Bronchial epithelial cell (primary cell): Measurements from ENCODE around the gene SERPINA9. TPM values are rescaled to one million over a fixed set of nuclear protein-coding genes. Genes with fewer than 3 reads are reported as not detected.

Experiments
- DNase-seq: peaks from one replicate; pipeline ENCODE4 v3.0.0-alpha.2; 2010; ENCODE audit warnings: low read depth
- FAIRE-seq: peaks from 2 replicates; lab custom pipeline; 2011; peaks lifted over from hg19 to GRCh38; lab: Jason Lieb, UNC
- H3K27me3 ChIP-seq: 2 replicates; pipeline ENCODE4 v1.5.1; 2011; ENCODE audit warnings: low read length; ENCODE audit not compliant: control insufficient read depth, insufficient read depth
- H3K36me3 ChIP-seq: 2 replicates; pipeline ENCODE4 v1.5.1; 2011; ENCODE audit warnings: low read length; ENCODE audit not compliant: control insufficient read depth, insufficient read depth
- H3K4me3 ChIP-seq: 2 replicates; pipeline ENCODE4 v1.5.1; 2011; ENCODE audit warnings: mild to moderate bottlenecking, low read depth, low read length, control low read depth
- total RNA-seq: library from RNA; depleted of rRNA; stranded (reverse); fragments of >200 nt; gene quantifications from 2 replicates; pipeline ENCODE4 v1.2.1, GENCODE V29; 2014
- TF ChIP-seq, protein P1 (sequence below): IDR thresholded peaks from 2 replicates; pipeline ENCODE4 v1.5.1; 2011; ENCODE audit warnings: mild to moderate bottlenecking, moderate library complexity, low read length, control low read depth, inconsistent platforms; ENCODE audit not compliant: insufficient read depth, severe bottlenecking

The SERPINA9 gene
- total RNA-seq, 1 donor from 2014 or later: not detected

DNA sequence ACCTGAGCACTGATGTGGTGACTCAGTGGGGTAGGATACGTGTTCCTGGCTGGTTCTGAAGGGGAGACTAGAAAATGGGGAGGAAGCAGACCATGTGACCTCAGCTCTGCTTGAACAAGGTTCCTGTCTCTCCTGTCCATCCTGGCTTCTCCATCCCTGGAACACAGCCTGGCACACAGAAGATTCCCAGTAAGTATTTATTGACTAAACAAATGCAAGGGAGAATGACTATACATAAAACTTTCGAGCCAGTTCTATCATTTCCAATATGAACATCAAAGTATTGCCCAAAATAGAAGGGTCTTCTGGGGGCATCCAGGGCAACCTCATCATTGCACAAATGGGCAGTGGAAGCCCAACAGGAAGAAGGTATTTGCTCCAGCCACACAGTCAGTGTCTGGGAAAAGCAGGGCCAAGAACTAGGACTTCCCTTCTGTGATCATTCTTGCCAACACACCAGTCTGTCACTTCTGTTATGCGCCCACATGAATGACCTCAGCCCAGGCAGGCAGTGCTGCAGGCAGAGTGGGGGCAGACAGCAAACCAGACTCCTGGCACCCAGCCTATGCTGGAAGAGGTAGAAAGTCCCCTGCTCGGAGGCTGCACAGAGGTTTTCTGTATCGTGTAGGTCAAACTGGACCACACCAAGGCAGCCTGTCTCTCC, 5.6 kb upstream of the SERPINA9 start:
- Histone ChIP-seq H3K36me3 (no peaks in the 10 kb centered on the region), H3K27me3 (no peaks in the 10 kb centered on the region), H3K4me3 (no peak overlapping the region)
- TF ChIP-seq, protein P1, sequence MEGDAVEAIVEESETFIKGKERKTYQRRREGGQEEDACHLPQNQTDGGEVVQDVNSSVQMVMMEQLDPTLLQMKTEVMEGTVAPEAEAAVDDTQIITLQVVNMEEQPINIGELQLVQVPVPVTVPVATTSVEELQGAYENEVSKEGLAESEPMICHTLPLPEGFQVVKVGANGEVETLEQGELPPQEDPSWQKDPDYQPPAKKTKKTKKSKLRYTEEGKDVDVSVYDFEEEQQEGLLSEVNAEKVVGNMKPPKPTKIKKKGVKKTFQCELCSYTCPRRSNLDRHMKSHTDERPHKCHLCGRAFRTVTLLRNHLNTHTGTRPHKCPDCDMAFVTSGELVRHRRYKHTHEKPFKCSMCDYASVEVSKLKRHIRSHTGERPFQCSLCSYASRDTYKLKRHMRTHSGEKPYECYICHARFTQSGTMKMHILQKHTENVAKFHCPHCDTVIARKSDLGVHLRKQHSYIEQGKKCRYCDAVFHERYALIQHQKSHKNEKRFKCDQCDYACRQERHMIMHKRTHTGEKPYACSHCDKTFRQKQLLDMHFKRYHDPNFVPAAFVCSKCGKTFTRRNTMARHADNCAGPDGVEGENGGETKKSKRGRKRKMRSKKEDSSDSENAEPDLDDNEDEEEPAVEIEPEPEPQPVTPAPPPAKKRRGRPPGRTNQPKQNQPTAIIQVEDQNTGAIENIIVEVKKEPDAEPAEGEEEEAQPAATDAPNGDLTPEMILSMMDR: no peak
- FAIRE-seq: no peak
- peak; percentile 69 for DNase-seq

DNA sequence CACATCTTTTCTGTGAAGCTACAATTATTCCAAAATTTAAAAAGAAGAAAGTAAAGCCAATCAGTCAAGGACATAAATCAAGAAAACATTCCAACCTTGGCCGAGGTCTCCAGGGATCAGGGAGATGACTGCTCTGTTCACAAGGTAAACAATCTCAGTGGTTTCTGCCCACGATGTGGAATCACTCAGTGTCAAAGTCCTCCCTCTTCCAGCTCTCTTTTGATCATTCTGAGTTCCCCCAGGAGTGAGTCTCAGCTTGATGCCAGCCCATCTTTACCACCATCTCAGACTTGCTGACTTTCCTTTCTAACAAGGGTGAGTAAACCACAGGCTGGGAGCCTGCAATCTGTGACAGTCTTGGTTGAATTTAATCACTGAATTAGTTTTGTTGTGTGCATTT, 4.8 kb upstream of the SERPINA9 start:
- no peak for DNase-seq
- no peaks in the 10 kb centered on the region for H3K36me3 ChIP-seq
- no peak for FAIRE-seq
- TF ChIP-seq, protein P1: no peak
- H3K27me3 ChIP-seq: no peaks in the 10 kb centered on the region
- H3K4me3 ChIP-seq: no peak overlapping the region

DNA sequence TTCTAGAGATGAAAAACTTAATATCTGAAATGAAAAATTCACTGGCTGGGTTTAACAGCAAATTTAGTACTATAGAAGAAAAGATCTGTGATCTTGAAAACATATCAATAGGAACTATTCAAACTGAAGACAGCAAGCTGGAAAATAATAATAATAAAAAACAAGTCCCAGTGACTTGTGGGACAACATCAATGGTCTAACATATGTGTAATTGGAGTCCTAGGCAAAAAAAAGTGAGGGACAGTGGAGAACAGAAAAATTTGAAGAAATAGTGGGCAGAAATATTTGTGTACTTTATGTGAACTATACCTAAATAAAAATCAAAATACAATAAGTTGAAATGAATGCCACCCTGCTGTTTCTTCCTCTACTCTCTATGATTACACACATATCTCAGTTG, 2.4 kb upstream of the SERPINA9 start:
- H3K36me3 ChIP-seq: no peaks in the 10 kb centered on the region
- DNase-seq: no peak
- TF ChIP-seq, protein P1: no peak
- FAIRE-seq: no peak
- H3K27me3 ChIP-seq: no peaks in the 10 kb centered on the region
- no peak overlapping the region for H3K4me3 ChIP-seq

DNA sequence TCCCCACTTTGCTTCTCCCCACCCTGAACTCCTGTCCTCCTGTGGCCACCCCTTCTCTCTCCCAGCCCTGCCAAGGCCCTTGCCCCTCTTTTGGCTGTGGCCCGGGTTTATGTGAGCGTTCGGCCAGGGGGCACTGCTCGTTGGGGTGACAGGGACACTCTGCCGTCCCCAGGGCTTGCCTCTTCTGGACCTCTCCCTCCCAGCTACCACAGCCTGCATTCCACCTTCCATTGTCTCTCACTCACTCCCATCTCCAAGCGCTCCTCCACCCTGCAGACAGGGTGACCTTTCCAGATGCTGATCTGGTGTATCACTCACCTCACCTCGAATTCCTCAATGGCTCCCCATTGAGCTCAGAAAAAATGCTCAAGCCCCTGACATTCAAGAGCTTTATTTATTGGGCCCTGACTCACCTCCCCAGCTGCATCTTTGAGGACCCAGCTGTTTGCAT, 1.4 kb downstream of the SERPINA9 start:
- no peak overlapping the region for H3K4me3 ChIP-seq
- DNase-seq (peak; percentile 15), FAIRE-seq (no peak)
- H3K36me3 ChIP-seq: no peaks in the 10 kb centered on the region
- TF ChIP-seq, protein P1: no peak
- H3K27me3 ChIP-seq: no peaks in the 10 kb centered on the region

DNA sequence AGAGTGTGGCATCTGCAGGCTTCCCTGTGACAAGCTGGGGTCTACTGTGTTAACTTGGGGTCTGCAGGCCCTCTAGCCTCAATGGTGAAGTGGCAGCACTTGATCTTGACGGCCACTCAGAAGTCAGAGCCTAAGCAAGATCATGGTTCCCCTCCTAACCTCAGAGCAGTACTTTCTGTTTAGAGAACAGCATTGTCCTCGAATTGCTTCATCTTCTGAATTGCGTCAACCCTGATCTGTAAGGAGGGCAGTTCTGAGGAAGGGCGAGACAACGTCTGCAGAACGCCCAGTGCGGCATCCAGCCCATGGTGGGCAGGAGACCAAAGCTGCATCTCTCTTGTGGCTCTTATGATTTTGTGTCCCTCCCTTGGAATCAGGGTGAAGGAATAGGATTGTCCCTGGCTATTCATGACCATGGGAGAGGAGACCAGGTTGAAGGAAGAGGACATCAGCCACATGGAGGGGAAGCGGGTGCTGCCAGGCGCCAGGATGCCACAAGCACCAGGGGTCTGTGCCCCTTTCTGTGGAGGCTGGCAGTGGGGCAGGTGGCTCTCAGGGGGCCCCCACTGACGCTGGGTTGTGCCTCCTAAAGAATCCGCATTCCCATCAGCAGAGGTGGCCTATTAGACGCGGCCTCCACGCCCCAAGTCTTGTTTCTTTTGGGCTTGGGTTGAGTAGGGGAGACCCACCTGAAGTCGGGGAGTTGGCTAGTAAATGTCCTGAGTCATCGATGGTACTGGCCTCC, 2.2 kb downstream of the SERPINA9 start:
- Histone ChIP-seq H3K4me3 (no peak overlapping the region), H3K27me3 (no peaks in the 10 kb centered on the region), H3K36me3 (no peaks in the 10 kb centered on the region)
- TF ChIP-seq, protein P1: no peak
- no peak for FAIRE-seq
- DNase-seq: no peak

DNA sequence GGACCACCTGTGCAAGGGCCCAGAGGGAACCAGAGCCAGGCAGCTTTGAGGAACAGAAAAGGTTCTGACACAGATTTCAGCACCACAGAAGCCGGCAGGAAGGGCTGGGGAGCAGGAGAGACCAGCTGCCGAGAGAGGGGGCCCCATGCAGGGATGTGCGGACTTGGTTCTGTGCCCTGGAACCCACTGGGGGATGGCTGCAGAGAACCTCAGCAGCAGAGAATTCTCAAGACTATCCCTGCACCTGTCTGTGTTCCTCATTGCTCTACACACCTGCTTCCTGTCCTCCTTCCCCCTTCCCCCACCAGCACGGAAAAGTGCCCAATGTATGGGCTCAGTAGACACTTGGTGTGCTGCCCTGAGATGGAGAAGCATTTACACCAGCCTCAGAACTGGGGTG, 3.2 kb downstream of the SERPINA9 start:
- H3K4me3 ChIP-seq: no peak overlapping the region
- FAIRE-seq: no peak
- H3K36me3 ChIP-seq: no peaks in the 10 kb centered on the region
- no peaks in the 10 kb centered on the region for H3K27me3 ChIP-seq
- DNase-seq: no peak
- TF ChIP-seq, protein P1: no peak
